ENCODE measurements around the gene TIFAB.

DNA sequence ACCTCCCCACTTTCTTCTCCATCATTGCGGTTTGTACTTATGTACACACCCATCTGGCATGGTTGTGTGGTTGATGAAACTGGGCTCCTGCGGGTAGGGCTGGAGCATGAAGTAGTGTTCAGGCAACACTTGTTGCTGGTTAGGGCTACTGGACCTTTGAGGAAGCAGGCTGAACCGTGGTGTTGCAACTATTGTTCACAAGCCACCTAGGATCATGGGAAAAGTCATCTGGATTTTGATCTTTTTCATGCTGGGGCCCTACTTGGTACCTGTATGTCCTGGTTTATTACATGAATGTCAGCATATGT, 40.1 kb upstream of the TIFAB start:
- TF ChIP-seq POLR2A (IDR thresholded peaks at IDR 0.05; ENCODE audit: low read length) (no peak), GATA1 (IDR thresholded peaks at IDR 0.05; ENCODE audit: low read depth, low read length) (no peak)
